ENCODE results near the gene UBE3C. TPM values are rescaled to one million over a fixed set of nuclear protein-coding genes. Genes with fewer than 3 reads are reported as not detected.

UBE3C gene
- total and polyA plus RNA-seq, 9 of the 15 experiments (the other 6 are each of a cell fraction or from before 2014, with no cell fraction given) = 9.6 to 91.7 (median 75.4) TPM

DNA sequence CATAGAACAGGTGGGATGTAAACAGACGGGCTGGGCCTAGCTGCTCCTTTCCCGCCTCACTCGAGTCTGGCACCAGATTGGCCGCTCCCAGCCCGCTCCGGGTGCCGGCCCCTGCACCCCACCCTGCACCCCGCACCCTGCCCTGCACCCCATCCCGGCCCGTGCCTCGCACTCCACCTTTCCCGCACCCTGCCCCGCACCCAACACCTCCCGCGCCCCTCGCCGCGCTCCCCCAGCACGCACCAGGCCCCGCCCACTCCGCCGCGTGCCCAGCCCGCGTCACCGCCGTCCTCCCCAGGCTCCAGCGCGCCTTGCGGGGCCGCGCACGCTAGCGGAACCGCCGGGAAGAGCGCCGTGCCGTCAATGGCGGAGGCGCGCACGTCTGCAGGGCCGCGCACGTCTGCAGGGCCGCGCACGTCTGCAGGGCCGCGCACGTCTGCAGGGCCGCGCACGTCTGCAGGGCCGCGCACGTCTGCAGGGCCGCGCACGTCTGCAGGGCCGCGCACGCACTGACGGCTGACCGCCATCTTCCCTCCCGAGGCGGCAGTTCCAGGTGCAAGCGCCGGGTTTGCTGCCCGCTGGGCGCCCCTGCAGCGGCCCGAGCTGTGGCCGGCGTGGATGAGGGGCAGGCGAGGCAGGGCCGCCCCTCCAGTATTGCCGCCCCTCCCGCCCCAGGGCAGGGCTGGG is at the start of gene UBE3C (continued):
- TF ChIP-seq RBM15 (IDR thresholded peaks at IDR 0.05; ENCODE audit: insufficient read depth, low read length) (no peak), NRF1 (conservative IDR thresholded peaks at IDR 0.05 in 1 of 2, IDR thresholded peaks at IDR 0.05 in 1 of 2) (peak; percentile 93 to 94), SMC3 (conservative IDR thresholded peaks at IDR 0.05; ENCODE audit: insufficient read depth, low read depth, low read length) (no peak), GABPA (tag; conservative IDR thresholded peaks at IDR 0.05; ENCODE audit: low read depth) (peak; percentile 81), ZNF444 (CRISPR knock-in tag; IDR thresholded peaks at IDR 0.05) (no peak), HCFC1 (IDR thresholded peaks at IDR 0.05; ENCODE audit: low read depth, low read length) (peak; percentile 69), TCF3 (CRISPR knock-in tag; IDR thresholded peaks at IDR 0.05) (peak; percentile 32; the same call in 1 of the 2 replicates), JUN (IDR thresholded peaks at IDR 0.05; ENCODE audit: borderline replicate concordance, low read depth, low read length) (0 out of 2 replicates have a peak, but pooled peaks have one; percentile 38), JUN (CRISPR knock-in tag; IDR thresholded peaks at IDR 0.05; ENCODE audit: borderline replicate concordance) (peak; percentile 58), ZNF12 (CRISPR knock-in tag; IDR thresholded peaks at IDR 0.05) (peak; percentile 49; the same call in 1 of the 2 replicates), ZNF707 (CRISPR knock-in tag; conservative IDR thresholded peaks at IDR 0.05) (peak; percentile 46; the same call in 1 of the 2 replicates), HLTF (IDR thresholded peaks at IDR 0.05) (peak; percentile 75; the same call in 1 of the 2 replicates), PML (IDR thresholded peaks at IDR 0.05; ENCODE audit: low read length) (0 out of 2 replicates have a peak, but pooled peaks have one; percentile 19), ATF7 (IDR thresholded peaks at IDR 0.05) (peak; percentile 76), MAZ (CRISPR knock-in tag; conservative IDR thresholded peaks at IDR 0.05 in 1 of 2, IDR thresholded peaks at IDR 0.05 in 1 of 2) (peak; percentile 45 to 96), TEAD4 (IDR thresholded peaks at IDR 0.05; ENCODE audit: low read length) (no peak; the same call in 1 of the 2 replicates), TEAD4 (CRISPR knock-in tag; IDR thresholded peaks at IDR 0.05; ENCODE audit: borderline replicate concordance) (0 out of 2 replicates have a peak, but pooled peaks have one; percentile 41), TEAD2 (tag; IDR thresholded peaks at IDR 0.05) (no peak), EGR1 (conservative IDR thresholded peaks at IDR 0.05) (peak; percentile 81), TRIM24 (IDR thresholded peaks at IDR 0.05) (no peak), BACH1 (tag; IDR thresholded peaks at IDR 0.05) (peak; percentile 98), NCOA6 (IDR thresholded peaks at IDR 0.05) (peak; percentile 98)
- TF ChIP-seq, protein P1, sequence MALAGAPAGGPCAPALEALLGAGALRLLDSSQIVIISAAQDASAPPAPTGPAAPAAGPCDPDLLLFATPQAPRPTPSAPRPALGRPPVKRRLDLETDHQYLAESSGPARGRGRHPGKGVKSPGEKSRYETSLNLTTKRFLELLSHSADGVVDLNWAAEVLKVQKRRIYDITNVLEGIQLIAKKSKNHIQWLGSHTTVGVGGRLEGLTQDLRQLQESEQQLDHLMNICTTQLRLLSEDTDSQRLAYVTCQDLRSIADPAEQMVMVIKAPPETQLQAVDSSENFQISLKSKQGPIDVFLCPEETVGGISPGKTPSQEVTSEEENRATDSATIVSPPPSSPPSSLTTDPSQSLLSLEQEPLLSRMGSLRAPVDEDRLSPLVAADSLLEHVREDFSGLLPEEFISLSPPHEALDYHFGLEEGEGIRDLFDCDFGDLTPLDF (CRISPR knock-in tag; IDR thresholded peaks at IDR 0.05) = peak; percentile 91
- TF ChIP-seq, protein P2, sequence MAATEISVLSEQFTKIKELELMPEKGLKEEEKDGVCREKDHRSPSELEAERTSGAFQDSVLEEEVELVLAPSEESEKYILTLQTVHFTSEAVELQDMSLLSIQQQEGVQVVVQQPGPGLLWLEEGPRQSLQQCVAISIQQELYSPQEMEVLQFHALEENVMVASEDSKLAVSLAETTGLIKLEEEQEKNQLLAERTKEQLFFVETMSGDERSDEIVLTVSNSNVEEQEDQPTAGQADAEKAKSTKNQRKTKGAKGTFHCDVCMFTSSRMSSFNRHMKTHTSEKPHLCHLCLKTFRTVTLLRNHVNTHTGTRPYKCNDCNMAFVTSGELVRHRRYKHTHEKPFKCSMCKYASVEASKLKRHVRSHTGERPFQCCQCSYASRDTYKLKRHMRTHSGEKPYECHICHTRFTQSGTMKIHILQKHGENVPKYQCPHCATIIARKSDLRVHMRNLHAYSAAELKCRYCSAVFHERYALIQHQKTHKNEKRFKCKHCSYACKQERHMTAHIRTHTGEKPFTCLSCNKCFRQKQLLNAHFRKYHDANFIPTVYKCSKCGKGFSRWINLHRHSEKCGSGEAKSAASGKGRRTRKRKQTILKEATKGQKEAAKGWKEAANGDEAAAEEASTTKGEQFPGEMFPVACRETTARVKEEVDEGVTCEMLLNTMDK (IDR thresholded peaks at IDR 0.05; ENCODE audit: borderline replicate concordance, insufficient read depth, low read depth, low read length, poor library complexity, severe bottlenecking) = no peak
- TF ChIP-seq, protein P3, sequence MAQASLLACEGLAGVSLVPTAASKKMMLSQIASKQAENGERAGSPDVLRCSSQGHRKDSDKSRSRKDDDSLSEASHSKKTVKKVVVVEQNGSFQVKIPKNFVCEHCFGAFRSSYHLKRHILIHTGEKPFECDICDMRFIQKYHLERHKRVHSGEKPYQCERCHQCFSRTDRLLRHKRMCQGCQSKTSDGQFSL (CRISPR knock-in tag; IDR thresholded peaks at IDR 0.05) = peak; percentile 66
- TF ChIP-seq, protein P3 (tag; IDR thresholded peaks at IDR 0.05) = peak; percentile 25 to 43; a peak in 2 of 4 replicates

All from K562 (cell line).